HepG2 (cell line): ENCODE data around the gene RER1. TPM values are rescaled to one million over a fixed set of nuclear protein-coding genes. Genes with fewer than 3 reads are reported as not detected.

Source experiments
- ADNP ChIP-seq: sonication (generic); formaldehyde crosslinking; IDR thresholded peaks from 2 replicates; pipeline ENCODE4 v1.4.0; 2020; ENCODE audit warnings: missing genetic modification reagents
- AGO2 ChIP-seq: fragments of 200-400 bp; formaldehyde crosslinking; optimal IDR thresholded peaks from 2 replicates; pipeline ENCODE3; 2017; ENCODE audit warnings: mild to moderate bottlenecking, low read depth, low read length, moderate library complexity
- CEBPG ChIP-seq: IDR thresholded peaks from 2 replicates; pipeline ENCODE4 v1.6.1; 2016
- IKZF1 ChIP-seq: fragments of 450-650 bp; IDR thresholded peaks from 2 replicates; pipeline ENCODE4 v1.7.1; 2016
- KLF13 ChIP-seq: sonication (generic); formaldehyde crosslinking; IDR thresholded peaks from 2 replicates; pipeline ENCODE4 v1.4.0; 2020; ENCODE audit warnings: mild to moderate bottlenecking, missing genetic modification reagents
- KMT2B ChIP-seq: IDR thresholded peaks from 2 replicates; pipeline ENCODE4 v1.6.1; 2016; ENCODE audit warnings: missing genetic modification reagents, missing compliant biosample characterization
- NFKBIZ ChIP-seq: IDR thresholded peaks from 2 replicates; pipeline ENCODE4 v1.6.1; 2018; ENCODE audit warnings: missing genetic modification reagents, missing compliant biosample characterization
- SMYD3 ChIP-seq: sonication (generic); formaldehyde crosslinking; IDR thresholded peaks from 2 replicates; pipeline ENCODE4 v1.8.1; 2023; ENCODE audit warnings: mild to moderate bottlenecking, missing genetic modification reagents
- TAF15 ChIP-seq: fragments of 200-400 bp; formaldehyde crosslinking; IDR thresholded peaks from one replicate; pipeline ENCODE4 v1.6.1; 2018; ENCODE audit warnings: mild to moderate bottlenecking, low read depth, low read length; ENCODE audit not compliant: poor library complexity, severe bottlenecking
- XRCC5 ChIP-seq: fragments of 200-400 bp; formaldehyde crosslinking; optimal IDR thresholded peaks from 2 replicates; pipeline ENCODE3; 2017; ENCODE audit warnings: mild to moderate bottlenecking, low read length
- ZBTB38 ChIP-seq: sonication (generic); formaldehyde crosslinking; IDR thresholded peaks from 2 replicates; pipeline ENCODE4 v1.5.1; 2020; ENCODE audit warnings: mild to moderate bottlenecking, missing genetic modification reagents
- ZKSCAN8 ChIP-seq: IDR thresholded peaks from 2 replicates; pipeline ENCODE4 v1.6.1; 2016; ENCODE audit warnings: borderline replicate concordance, missing genetic modification reagents, missing compliant biosample characterization
- ZNF121 ChIP-seq: sonication (generic); formaldehyde crosslinking; IDR thresholded peaks from 2 replicates; pipeline ENCODE4 v1.5.0; 2020; ENCODE audit warnings: mild to moderate bottlenecking, missing genetic modification reagents
- ZNF768 ChIP-seq: sonication (generic); formaldehyde crosslinking; IDR thresholded peaks from 2 replicates; pipeline ENCODE4 v1.4.0; 2020; ENCODE audit warnings: missing genetic modification reagents
- polyA plus RNA-seq, 8 experiments: library from polyadenylated mRNA; depleted of rRNA in 3 of 8; stranded (reverse) in 7 of 8; unstranded in 1 of 8; fragments of >200 nt; fragmentation: Illumina TruSeq in 4 of 8; extraction: Trizol in 4 of 8; gene quantifications; 2 replicates each; pipeline versions ENCODE4 v1.2.1 to v1.2.3, GENCODE V29; 2011 to 2016; ENCODE audit warnings: low read depth in 4 of 8, missing spikeins in 1 of 8, mixed read lengths in 1 of 8; ENCODE audit not compliant: insufficient read depth in 1 of 8
- total RNA-seq, 5 experiments: library from RNA; depleted of rRNA; stranded (reverse); fragments of >200 nt; fragmentation: Illumina TruSeq; extraction: Trizol; gene quantifications; 2 replicates each; pipeline ENCODE4 v1.2.3, GENCODE V29; 2016; ENCODE audit warnings: low read depth in 1 of 5
- TF ChIP-seq, protein P1 (sequence below): sonication (generic); formaldehyde crosslinking; conservative IDR thresholded peaks from 2 replicates; pipeline ENCODE4 v1.4.0; 2020; ENCODE audit warnings: missing genetic modification reagents
- TF ChIP-seq, protein P2 (sequence below): sonication (generic); formaldehyde crosslinking; IDR thresholded peaks from 2 replicates; pipeline ENCODE4 v1.5.0; 2020; ENCODE audit warnings: mild to moderate bottlenecking, missing genetic modification reagents, borderline replicate concordance
- TF ChIP-seq, protein P3 (sequence below): sonication (generic); formaldehyde crosslinking; IDR thresholded peaks from one replicate; pipeline ENCODE4 v1.5.1; 2020; ENCODE audit warnings: mild to moderate bottlenecking, missing genetic modification reagents; ENCODE audit errors: not compliant biosample characterization

Gene RER1
- total and polyA plus RNA-seq, 2 of the 13 experiments (the other 11 are each of a cell fraction or from before 2014, with no cell fraction given), result 128 to 164 TPM

DNA sequence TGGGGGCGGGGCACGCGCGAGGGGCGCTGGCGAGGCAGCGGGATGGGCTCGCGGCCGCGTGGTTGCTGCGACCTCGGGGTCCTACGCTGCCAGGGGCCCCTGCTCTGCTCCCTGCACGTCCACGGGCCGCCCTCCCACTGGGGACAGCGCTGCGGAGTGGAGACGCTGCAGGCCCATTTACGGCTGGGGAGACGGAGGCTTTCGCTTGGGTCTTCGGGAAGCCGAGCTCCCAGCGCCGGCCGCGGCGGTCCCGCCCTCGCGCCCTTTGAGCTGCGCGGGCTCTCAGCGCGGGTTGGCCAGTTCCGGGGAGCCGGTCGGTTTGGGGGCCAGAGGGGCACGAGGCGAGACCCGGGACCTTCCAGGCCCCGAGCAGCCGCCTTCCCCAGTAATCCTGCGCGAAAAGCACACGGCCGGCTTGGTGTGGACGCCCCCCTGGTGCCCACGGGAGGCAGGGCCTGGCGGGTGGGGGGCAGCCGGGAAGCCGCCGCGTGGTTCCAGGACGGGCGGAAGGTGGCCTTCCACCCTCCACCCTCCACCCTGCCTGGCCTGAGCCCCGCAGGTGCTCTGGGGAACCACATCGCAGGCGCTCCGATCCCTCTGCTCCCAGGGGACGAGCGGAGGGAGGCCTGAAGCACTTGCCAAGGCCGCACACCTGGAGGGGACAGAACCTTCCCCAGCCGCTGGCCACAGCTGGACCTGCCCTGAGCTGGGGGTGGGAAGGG lies 21.3 kb downstream of the RER1 start (continued):
- TF ChIP-seq AGO2 (peak; percentile 98), XRCC5 (no peak), SMYD3 (peak; percentile 59; the same call in 1 of the 2 replicates), KLF13 (CRISPR knock-in tag) (no peak; the same call in 1 of the 2 replicates), ZBTB38 (CRISPR knock-in tag) (no peak), NFKBIZ (peak; percentile 70; the same call in 1 of the 2 replicates), ZNF121 (CRISPR knock-in tag) (no peak; the same call in 1 of the 2 replicates), ADNP (no peak), IKZF1 (no peak), TAF15 (no peak), ZNF768 (CRISPR knock-in tag) (peak; percentile 17; the same call in 1 of the 2 replicates), ZKSCAN8 (CRISPR knock-in tag) (no peak), KMT2B (CRISPR knock-in tag) (no peak), CEBPG (CRISPR knock-in tag) (no peak)
- TF ChIP-seq, protein P1, sequence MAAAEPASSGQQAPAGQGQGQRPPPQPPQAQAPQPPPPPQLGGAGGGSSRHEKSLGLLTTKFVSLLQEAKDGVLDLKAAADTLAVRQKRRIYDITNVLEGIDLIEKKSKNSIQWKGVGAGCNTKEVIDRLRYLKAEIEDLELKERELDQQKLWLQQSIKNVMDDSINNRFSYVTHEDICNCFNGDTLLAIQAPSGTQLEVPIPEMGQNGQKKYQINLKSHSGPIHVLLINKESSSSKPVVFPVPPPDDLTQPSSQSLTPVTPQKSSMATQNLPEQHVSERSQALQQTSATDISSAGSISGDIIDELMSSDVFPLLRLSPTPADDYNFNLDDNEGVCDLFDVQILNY (CRISPR knock-in tag), result peak; percentile 76; the same call in 1 of the 2 replicates
- TF ChIP-seq, protein P2, sequence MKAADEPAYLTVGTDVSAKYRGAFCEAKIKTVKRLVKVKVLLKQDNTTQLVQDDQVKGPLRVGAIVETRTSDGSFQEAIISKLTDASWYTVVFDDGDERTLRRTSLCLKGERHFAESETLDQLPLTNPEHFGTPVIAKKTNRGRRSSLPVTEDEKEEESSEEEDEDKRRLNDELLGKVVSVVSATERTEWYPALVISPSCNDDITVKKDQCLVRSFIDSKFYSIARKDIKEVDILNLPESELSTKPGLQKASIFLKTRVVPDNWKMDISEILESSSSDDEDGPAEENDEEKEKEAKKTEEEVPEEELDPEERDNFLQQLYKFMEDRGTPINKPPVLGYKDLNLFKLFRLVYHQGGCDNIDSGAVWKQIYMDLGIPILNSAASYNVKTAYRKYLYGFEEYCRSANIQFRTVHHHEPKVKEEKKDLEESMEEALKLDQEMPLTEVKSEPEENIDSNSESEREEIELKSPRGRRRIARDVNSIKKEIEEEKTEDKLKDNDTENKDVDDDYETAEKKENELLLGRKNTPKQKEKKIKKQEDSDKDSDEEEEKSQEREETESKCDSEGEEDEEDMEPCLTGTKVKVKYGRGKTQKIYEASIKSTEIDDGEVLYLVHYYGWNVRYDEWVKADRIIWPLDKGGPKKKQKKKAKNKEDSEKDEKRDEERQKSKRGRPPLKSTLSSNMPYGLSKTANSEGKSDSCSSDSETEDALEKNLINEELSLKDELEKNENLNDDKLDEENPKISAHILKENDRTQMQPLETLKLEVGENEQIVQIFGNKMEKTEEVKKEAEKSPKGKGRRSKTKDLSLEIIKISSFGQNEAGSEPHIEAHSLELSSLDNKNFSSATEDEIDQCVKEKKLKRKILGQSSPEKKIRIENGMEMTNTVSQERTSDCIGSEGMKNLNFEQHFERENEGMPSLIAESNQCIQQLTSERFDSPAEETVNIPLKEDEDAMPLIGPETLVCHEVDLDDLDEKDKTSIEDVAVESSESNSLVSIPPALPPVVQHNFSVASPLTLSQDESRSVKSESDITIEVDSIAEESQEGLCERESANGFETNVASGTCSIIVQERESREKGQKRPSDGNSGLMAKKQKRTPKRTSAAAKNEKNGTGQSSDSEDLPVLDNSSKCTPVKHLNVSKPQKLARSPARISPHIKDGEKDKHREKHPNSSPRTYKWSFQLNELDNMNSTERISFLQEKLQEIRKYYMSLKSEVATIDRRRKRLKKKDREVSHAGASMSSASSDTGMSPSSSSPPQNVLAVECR (CRISPR knock-in tag), result peak; percentile 87; the same call in 1 of the 2 replicates
- TF ChIP-seq, protein P3, sequence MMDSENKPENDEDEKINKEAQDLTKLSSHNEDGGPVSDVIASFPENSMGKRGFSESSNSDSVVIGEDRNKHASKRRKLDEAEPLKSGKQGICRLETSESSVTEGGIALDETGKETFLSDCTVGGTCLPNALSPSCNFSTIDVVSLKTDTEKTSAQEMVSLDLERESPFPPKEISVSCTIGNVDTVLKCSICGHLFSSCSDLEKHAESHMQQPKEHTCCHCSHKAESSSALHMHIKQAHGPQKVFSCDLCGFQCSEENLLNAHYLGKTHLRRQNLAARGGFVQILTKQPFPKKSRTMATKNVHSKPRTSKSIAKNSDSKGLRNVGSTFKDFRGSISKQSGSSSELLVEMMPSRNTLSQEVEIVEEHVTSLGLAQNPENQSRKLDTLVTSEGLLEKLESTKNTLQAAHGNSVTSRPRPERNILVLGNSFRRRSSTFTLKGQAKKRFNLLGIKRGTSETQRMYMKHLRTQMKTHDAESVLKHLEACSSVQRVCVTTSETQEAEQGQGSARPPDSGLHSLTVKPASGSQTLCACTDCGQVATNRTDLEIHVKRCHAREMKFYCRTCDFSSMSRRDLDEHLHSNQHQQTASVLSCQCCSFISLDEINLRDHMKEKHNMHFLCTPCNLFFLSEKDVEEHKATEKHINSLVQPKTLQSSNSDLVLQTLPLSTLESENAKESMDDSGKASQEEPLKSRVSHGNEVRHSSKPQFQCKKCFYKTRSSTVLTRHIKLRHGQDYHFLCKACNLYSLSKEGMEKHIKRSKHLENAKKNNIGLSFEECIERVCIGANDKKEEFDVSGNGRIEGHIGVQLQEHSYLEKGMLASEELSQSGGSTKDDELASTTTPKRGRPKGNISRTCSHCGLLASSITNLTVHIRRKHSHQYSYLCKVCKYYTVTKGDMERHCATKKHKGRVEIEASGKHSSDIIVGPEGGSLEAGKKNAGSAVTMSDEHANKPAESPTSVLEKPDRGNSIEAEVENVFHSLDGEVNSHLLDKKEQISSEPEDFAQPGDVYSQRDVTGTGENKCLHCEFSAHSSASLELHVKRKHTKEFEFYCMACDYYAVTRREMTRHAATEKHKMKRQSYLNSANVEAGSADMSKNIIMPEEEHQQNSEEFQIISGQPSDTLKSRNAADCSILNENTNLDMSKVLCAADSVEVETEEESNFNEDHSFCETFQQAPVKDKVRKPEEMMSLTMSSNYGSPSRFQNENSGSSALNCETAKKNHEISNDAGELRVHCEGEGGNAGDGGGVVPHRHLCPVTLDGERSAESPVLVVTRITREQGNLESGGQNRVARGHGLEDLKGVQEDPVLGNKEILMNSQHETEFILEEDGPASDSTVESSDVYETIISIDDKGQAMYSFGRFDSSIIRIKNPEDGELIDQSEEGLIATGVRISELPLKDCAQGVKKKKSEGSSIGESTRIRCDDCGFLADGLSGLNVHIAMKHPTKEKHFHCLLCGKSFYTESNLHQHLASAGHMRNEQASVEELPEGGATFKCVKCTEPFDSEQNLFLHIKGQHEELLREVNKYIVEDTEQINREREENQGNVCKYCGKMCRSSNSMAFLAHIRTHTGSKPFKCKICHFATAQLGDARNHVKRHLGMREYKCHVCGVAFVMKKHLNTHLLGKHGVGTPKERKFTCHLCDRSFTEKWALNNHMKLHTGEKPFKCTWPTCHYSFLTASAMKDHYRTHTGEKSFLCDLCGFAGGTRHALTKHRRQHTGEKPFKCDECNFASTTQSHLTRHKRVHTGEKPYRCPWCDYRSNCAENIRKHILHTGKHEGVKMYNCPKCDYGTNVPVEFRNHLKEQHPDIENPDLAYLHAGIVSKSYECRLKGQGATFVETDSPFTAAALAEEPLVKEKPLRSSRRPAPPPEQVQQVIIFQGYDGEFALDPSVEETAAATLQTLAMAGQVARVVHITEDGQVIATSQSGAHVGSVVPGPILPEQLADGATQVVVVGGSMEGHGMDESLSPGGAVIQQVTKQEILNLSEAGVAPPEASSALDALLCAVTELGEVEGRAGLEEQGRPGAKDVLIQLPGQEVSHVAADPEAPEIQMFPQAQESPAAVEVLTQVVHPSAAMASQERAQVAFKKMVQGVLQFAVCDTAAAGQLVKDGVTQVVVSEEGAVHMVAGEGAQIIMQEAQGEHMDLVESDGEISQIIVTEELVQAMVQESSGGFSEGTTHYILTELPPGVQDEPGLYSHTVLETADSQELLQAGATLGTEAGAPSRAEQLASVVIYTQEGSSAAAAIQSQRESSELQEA, result peak; percentile 56
